DOHH2 (cell line): Measurements from ENCODE around the gene LMTK2.

Experiments
- EZH2phosphoT487 ChIP-seq: fragments of 200-600 bp; sonication (generic); IDR thresholded peaks from 2 replicates; pipeline ENCODE4 v1.6.1; 2017; ENCODE audit warnings: borderline replicate concordance, mild to moderate bottlenecking, antibody characterized with exemption, low read length, moderate library complexity, mixed read lengths
- TF ChIP-seq, protein P1 (sequence below): fragments of 200-600 bp; sonication (generic); IDR thresholded peaks from one replicate; pipeline ENCODE4 v1.5.1; 2014; ENCODE audit warnings: antibody characterized with exemption, mild to moderate bottlenecking, low read depth, low read length; ENCODE audit not compliant: poor library complexity, severe bottlenecking

DNA sequence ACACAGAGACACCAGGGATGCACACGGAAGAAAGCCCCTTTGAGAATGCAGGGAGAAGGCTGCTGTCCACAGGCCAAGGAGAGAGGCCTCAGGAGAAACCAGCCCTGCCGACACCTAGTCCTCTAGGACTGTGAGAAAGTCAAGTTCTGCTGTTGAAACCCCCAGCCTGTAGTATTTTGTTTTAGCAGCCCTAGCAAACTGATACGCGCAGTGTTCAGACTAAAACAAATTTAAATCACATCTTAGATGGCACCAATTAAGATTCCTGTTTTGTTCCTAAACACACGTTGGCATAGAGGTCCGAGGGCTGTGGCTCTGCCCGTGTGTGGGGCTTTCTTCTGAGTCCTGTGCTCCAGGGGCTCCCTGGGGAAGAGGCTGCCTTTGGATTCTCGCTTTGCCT, 21.7 kb downstream of the LMTK2 start:
- TF ChIP-seq, protein P1, sequence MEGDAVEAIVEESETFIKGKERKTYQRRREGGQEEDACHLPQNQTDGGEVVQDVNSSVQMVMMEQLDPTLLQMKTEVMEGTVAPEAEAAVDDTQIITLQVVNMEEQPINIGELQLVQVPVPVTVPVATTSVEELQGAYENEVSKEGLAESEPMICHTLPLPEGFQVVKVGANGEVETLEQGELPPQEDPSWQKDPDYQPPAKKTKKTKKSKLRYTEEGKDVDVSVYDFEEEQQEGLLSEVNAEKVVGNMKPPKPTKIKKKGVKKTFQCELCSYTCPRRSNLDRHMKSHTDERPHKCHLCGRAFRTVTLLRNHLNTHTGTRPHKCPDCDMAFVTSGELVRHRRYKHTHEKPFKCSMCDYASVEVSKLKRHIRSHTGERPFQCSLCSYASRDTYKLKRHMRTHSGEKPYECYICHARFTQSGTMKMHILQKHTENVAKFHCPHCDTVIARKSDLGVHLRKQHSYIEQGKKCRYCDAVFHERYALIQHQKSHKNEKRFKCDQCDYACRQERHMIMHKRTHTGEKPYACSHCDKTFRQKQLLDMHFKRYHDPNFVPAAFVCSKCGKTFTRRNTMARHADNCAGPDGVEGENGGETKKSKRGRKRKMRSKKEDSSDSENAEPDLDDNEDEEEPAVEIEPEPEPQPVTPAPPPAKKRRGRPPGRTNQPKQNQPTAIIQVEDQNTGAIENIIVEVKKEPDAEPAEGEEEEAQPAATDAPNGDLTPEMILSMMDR, result no peak
- no peak for TF ChIP-seq EZH2phosphoT487
